ENCODE data around the gene ARHGDIA. TPM values are rescaled to one million over a fixed set of nuclear protein-coding genes. Genes with fewer than 3 reads are reported as not detected.

ARHGDIA gene
- total RNA-seq, 1 donor from 2014 or later: 314 TPM

- Histone ChIP-seq H3K4me3 (peak overlapping the region; percentile 83 to 90), H3K4me1 (peaks cover 10 to 29% of the 10 kb centered on the region in 2 donors), H3K9me3 (no peaks in the 10 kb centered on the region), H3K36me3 (peaks cover 11 to 40% of the 10 kb centered on the region in 2 donors), H3K27ac (peak overlapping the region; percentile 96), H3K27me3 (no peaks in the 10 kb centered on the region)
- no peak for TF ChIP-seq CTCF (IDR thresholded peaks at IDR 0.05)
- intact Hi-C loops (cut with DNase I): loop anchor here (1.0 to 10.0 kb wide), 3 partner anchors 10 to 346 kb away; partner anchors contain the start of genes ACTG1 and ARHGDIA
- peak; percentile 99 to 100 for DNase-seq (ENCODE audit: low spot score in 2 of 2)
Observed at GRCh38 chr17:81860756-81861568, 10.2 kb downstream of the ARHGDIA start.

- H3K36me3 ChIP-seq: peaks cover 19 to 43% of the 10 kb centered on the region in 2 donors
- no peaks in the 10 kb centered on the region for H3K27me3 ChIP-seq
- no peaks in the 10 kb centered on the region for H3K9me3 ChIP-seq
- DNase-seq (ENCODE audit: low spot score in 2 of 2): no peak
- peak within 1 kb of the TSS; percentile 87 to 91 for H3K4me3 ChIP-seq
- intact Hi-C loops (cut with DNase I): loop anchor here (1.0 to 10.0 kb wide), 3 partner anchors 11 to 345 kb away; partner anchors contain the start of genes ACTG1 and ARHGDIA
- peaks cover 10 to 29% of the 10 kb centered on the region in 2 donors for H3K4me1 ChIP-seq
- H3K27ac ChIP-seq: peak within 1 kb of the TSS; percentile 96
- no peak for TF ChIP-seq CTCF (IDR thresholded peaks at IDR 0.05)
Observed at GRCh38 chr17:81859906-81860755, 11.0 kb downstream of the ARHGDIA start, which contains the start of gene P4HB. P4HB (minus strand) TSS chr17:81860535; CDS start chr17:81860471, 64 bp downstream.

- intact Hi-C loops (cut with DNase I): no loop called here
- Histone ChIP-seq H3K36me3 (peaks cover 28 to 44% of the 10 kb centered on the region in 2 donors), H3K9me3 (no peaks in the 10 kb centered on the region), H3K4me1 (peaks cover 10 to 29% of the 10 kb centered on the region in 2 donors), H3K27ac (peak overlapping the region; percentile 89 to 96), H3K4me3 (peak overlapping the region; percentile 87 to 91), H3K27me3 (no peaks in the 10 kb centered on the region)
- TF ChIP-seq CTCF (IDR thresholded peaks at IDR 0.05): no peak
- no peak for DNase-seq (ENCODE audit: low spot score in 2 of 2)
Observed at GRCh38 chr17:81858967-81859905, 11.9 kb downstream of the ARHGDIA start.

GRCh38 chr17:81858170-81858966 is 12.8 kb downstream of the ARHGDIA start:
- H3K27ac ChIP-seq: no peak overlapping the region
- intact Hi-C loops (cut with DNase I): no loop called here
- no peaks in the 10 kb centered on the region for H3K27me3 ChIP-seq
- H3K4me3 ChIP-seq: peak overlapping the region; percentile 87 to 91
- H3K4me1 ChIP-seq: peaks cover 10 to 29% of the 10 kb centered on the region in 2 donors
- no peaks in the 10 kb centered on the region for H3K9me3 ChIP-seq
- peaks cover 36 to 51% of the 10 kb centered on the region in 2 donors for H3K36me3 ChIP-seq
- DNase-seq (ENCODE audit: low spot score in 2 of 2): no peak
- TF ChIP-seq CTCF (IDR thresholded peaks at IDR 0.05): no peak

All from ascending aorta (tissue), 2 donors.